Fibroblast of lung (primary cell): ENCODE measurements around the gene TDRD7. TPM values are rescaled to one million over a fixed set of nuclear protein-coding genes. Genes with fewer than 3 reads are reported as not detected.

Source experiments
- DNase-seq, 2 donors: peaks; one replicate each; pipeline versions ENCODE4 v3.0.0 to v3.0.0-alpha.2; 2010; ENCODE audit warnings: low read depth in 2 of 2
- H2AFZ ChIP-seq: 2 replicates; pipeline ENCODE4 v1.5.1; 2012; ENCODE audit warnings: low read length, control low read depth, inconsistent platforms
- H3K27ac ChIP-seq: 2 replicates; pipeline ENCODE4 v1.5.1; 2011; ENCODE audit warnings: low read length, control low read depth; ENCODE audit not compliant: insufficient read depth
- H3K27me3 ChIP-seq: 2 replicates; pipeline ENCODE4 v1.5.1; 2011; ENCODE audit warnings: mild to moderate bottlenecking, low read length; ENCODE audit not compliant: control insufficient read depth, insufficient read depth
- H3K36me3 ChIP-seq: 2 replicates; pipeline ENCODE4 v1.5.1; 2011; ENCODE audit warnings: low read length; ENCODE audit not compliant: control insufficient read depth, insufficient read depth
- H3K4me1 ChIP-seq: 2 replicates; pipeline ENCODE4 v1.5.1; 2011; ENCODE audit warnings: low read length; ENCODE audit not compliant: control insufficient read depth, insufficient read depth; ENCODE audit errors: extremely low read depth
- H3K4me2 ChIP-seq: 2 replicates; pipeline ENCODE4 v1.5.1; 2011; ENCODE audit warnings: low read length, control low read depth; ENCODE audit not compliant: insufficient read depth; ENCODE audit errors: extremely low read depth
- H3K4me3 ChIP-seq, 4 experiments: fragments of 200-600 bp in 1 of 4; sonication (generic) in 1 of 4; replicated peaks in 1 of 4; 2 replicates each; pipeline ENCODE4 v1.5.1; 2011 to 2016; ENCODE audit warnings: low read length in 4 of 4, low read depth in 3 of 4, mild to moderate bottlenecking in 3 of 4, control low read depth in 2 of 4, inconsistent platforms in 1 of 4, mixed read lengths in 1 of 4; ENCODE audit not compliant: insufficient read depth in 1 of 4; ENCODE audit errors: control extremely low read depth in 1 of 4
- H3K79me2 ChIP-seq: 2 replicates; pipeline ENCODE4 v1.5.1; 2012; ENCODE audit warnings: mild to moderate bottlenecking, low read length, inconsistent platforms; ENCODE audit not compliant: control insufficient read depth, insufficient read depth
- H3K9ac ChIP-seq: 2 replicates; pipeline ENCODE4 v1.5.1; 2011; ENCODE audit warnings: mild to moderate bottlenecking, low read length, control low read depth; ENCODE audit not compliant: insufficient read depth
- H3K9me3 ChIP-seq: 2 replicates; pipeline ENCODE4 v1.5.1; 2012; ENCODE audit warnings: low read depth, low read length; ENCODE audit not compliant: control insufficient read depth, insufficient read depth
- H4K20me1 ChIP-seq: 2 replicates; pipeline ENCODE4 v1.5.1; 2011; ENCODE audit warnings: low read length; ENCODE audit not compliant: control insufficient read depth, insufficient read depth; ENCODE audit errors: extremely low read depth
- EZH2 ChIP-seq: IDR thresholded peaks from 2 replicates; pipeline ENCODE4 v1.5.1; 2012; ENCODE audit warnings: low read length, control low read depth, mild to moderate bottlenecking; ENCODE audit errors: missing control alignments
- polyA plus RNA-seq, 2 donors: library from polyadenylated mRNA; depleted of rRNA in 1 of 2; stranded (reverse) in 1 of 2; unstranded in 1 of 2; fragments of >200 nt; gene quantifications; 2 replicates each; pipeline ENCODE4 v1.2.1, GENCODE V29; 2011 to 2012; ENCODE audit warnings: missing spikeins in 1 of 2
- total RNA-seq: library from RNA; depleted of rRNA; stranded (reverse); fragments of >200 nt; gene quantifications from 2 replicates; pipeline ENCODE4 v1.2.1, GENCODE V29; 2014
- TF ChIP-seq, protein P1 (sequence below), 2 donors: IDR thresholded peaks in 1 of 2; conservative IDR thresholded peaks in 1 of 2; 1 replicate in 1 of 2; 2 replicates in 1 of 2; pipeline ENCODE4 v1.5.1; 2011 to 2012; ENCODE audit warnings: low read length in 2 of 2, control low read depth in 1 of 2, inconsistent platforms in 1 of 2, low read depth in 1 of 2, mild to moderate bottlenecking in 1 of 2

TDRD7 gene
- total and polyA plus RNA-seq, 2 donors (not counting 1 experiment from before 2014, with no cell fraction given), result 9.8 to 14.7 TPM

DNA sequence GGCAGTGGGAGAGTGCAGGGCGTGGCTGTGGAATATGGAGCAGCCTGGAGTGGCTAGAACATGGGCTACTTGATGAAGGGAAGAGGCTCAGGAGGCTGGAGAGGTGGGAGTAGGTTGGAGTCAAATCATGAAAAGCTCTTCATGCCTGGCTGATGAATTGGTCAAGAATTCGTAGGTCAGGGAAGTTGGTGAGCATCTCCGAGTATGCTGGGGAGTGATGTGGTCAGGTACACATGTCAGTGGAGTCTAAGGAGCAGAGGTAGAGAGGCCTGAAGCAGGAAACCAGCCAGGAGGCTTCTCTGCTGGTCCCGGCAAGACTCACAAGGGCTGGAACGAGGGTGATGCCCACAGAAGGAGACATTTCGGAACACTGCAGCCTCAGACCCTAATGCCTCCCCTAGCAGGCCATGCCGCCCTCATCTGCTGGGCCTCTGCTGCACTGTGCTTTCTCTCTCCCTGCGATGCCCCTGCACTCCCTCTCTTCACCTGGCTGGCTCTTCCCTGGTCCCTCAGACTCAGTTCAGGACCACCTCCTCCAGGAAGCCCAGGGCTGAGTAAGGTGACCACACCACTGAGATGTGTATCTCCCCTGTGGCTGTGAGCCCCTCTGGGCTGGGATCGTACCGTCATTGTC is 123.2 kb downstream of the TDRD7 start:
- Histone ChIP-seq H3K79me2 (no peaks in the 10 kb centered on the region), H4K20me1 (no peaks in the 10 kb centered on the region), H3K36me3 (no peaks in the 10 kb centered on the region), H2AFZ (no peak overlapping the region), H3K27me3 (no peaks in the 10 kb centered on the region), H3K4me2 (no peak overlapping the region), H3K9ac (no peak overlapping the region), H3K9me3 (no peaks in the 10 kb centered on the region), H3K4me3 (no peak overlapping the region), H3K27ac (no peak overlapping the region), H3K4me1 (no peaks in the 10 kb centered on the region)
- DNase-seq, result no peak
- no peak for TF ChIP-seq EZH2
- TF ChIP-seq, protein P1, sequence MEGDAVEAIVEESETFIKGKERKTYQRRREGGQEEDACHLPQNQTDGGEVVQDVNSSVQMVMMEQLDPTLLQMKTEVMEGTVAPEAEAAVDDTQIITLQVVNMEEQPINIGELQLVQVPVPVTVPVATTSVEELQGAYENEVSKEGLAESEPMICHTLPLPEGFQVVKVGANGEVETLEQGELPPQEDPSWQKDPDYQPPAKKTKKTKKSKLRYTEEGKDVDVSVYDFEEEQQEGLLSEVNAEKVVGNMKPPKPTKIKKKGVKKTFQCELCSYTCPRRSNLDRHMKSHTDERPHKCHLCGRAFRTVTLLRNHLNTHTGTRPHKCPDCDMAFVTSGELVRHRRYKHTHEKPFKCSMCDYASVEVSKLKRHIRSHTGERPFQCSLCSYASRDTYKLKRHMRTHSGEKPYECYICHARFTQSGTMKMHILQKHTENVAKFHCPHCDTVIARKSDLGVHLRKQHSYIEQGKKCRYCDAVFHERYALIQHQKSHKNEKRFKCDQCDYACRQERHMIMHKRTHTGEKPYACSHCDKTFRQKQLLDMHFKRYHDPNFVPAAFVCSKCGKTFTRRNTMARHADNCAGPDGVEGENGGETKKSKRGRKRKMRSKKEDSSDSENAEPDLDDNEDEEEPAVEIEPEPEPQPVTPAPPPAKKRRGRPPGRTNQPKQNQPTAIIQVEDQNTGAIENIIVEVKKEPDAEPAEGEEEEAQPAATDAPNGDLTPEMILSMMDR (conservative IDR thresholded peaks at IDR 0.05 in 1 of 2, IDR thresholded peaks at IDR 0.05 in 1 of 2; ENCODE audit: low read depth in 1 of 2, low read length in 2 of 2), result no peak

DNA sequence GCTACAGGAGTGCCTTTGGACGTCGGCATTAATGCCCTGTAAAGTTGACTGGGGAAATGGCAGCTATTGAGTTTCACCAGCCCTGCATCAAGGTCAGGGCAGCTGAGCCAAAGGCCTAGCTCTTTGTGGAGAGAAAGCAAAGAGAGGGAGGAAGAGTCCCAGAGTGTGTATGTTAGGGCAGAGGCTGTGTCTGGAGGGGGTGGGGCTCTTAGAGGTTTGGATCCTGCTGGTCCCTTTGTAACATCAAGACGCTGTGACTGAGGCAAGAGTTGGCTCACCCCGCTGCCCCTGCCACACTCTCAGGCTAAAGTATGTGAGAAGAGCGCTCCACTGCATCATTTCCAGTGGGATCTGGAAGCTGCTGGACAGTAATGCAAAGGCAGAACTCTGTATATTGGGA is 123.9 kb downstream of the TDRD7 start:
- H3K27ac ChIP-seq, result no peak overlapping the region

DNA sequence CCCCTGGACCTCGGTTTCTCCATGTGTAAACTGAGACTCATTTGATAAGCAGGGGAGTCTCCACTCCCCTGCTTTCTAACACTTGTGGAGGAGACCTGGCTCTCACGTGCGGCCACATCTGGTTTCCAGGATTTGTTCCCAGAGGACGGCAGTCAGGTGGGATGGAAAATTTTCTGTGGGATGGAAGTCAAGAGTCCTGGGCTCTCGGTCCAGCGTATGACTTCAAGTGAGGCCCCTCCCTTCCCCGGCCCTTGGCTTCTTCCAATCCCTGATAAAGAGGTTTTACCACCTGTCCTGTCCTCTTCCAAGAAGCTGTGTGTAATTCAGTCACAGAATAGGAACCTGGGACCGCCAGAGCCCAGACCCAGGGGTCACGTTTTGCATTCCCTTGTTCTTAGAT is 124.6 kb downstream of the TDRD7 start:
- H3K9me3 ChIP-seq, result no peaks in the 10 kb centered on the region
- H2AFZ ChIP-seq, result no peak overlapping the region
- H3K4me1 ChIP-seq, result no peaks in the 10 kb centered on the region
- H3K79me2 ChIP-seq, result no peaks in the 10 kb centered on the region
- no peaks in the 10 kb centered on the region for H3K36me3 ChIP-seq
- no peaks in the 10 kb centered on the region for H4K20me1 ChIP-seq
- no peak for DNase-seq
- no peak overlapping the region for H3K4me2 ChIP-seq
- H3K9ac ChIP-seq, result no peak overlapping the region
- no peak overlapping the region for H3K4me3 ChIP-seq
- no peak overlapping the region for H3K27ac ChIP-seq
- no peaks in the 10 kb centered on the region for H3K27me3 ChIP-seq
- TF ChIP-seq EZH2, result no peak
- TF ChIP-seq, protein P1 (conservative IDR thresholded peaks at IDR 0.05 in 1 of 2, IDR thresholded peaks at IDR 0.05 in 1 of 2; ENCODE audit: low read depth in 1 of 2, low read length in 2 of 2), result no peak

More for the DNA sequence above, 123.9 kb downstream of the TDRD7 start:
- Histone ChIP-seq H3K9me3 (no peaks in the 10 kb centered on the region), H3K36me3 (no peaks in the 10 kb centered on the region), H4K20me1 (no peaks in the 10 kb centered on the region), H2AFZ (no peak overlapping the region), H3K27me3 (no peaks in the 10 kb centered on the region), H3K4me2 (no peak overlapping the region), H3K9ac (no peak overlapping the region), H3K79me2 (no peaks in the 10 kb centered on the region), H3K4me1 (no peaks in the 10 kb centered on the region), H3K4me3 (no peak overlapping the region)
- no peak for TF ChIP-seq EZH2
- TF ChIP-seq, protein P1 (conservative IDR thresholded peaks at IDR 0.05 in 1 of 2, IDR thresholded peaks at IDR 0.05 in 1 of 2; ENCODE audit: low read depth in 1 of 2, low read length in 2 of 2), result no peak
- no peak for DNase-seq
